WTC11 (cell line): ENCODE results near the gene HIPK3. TPM values are rescaled to one million over a fixed set of nuclear protein-coding genes. Genes with fewer than 3 reads are reported as not detected.
A peak's percentile ranks its signal among the peaks of the same experiment; 100 is the strongest.

Experiments
- ATAC-seq: fragments of 200-7000 bp; cut with Tn5 transposase; 2 replicates; pipeline ENCODE4 v1.10.0; 2021; ENCODE audit warnings: mild to moderate bottlenecking, moderate library complexity
- CTCF ChIA-PET: fragments of 300-600 bp; sonication (Branson Sonifier 250); formaldehyde crosslinking; loops from one replicate; lab custom pipeline; 2021; ENCODE audit warnings: antibody characterized with exemption; lab: Charles Lee
- POLR2A ChIA-PET: fragments of 350-600 bp; sonication (Branson Sonifier 250); formaldehyde crosslinking; loops from one replicate; lab custom pipeline; 2021; ENCODE audit warnings: antibody characterized with exemption; lab: Charles Lee
- DNase-seq: peaks from one replicate; pipeline ENCODE4 v3.0.0; 2021; ENCODE audit warnings: low spot score
- H3K27ac Mint-ChIP-seq: 2 replicates; pipeline ENCODE4 v1.8.0; 2021; ENCODE audit warnings: mixed read lengths
- H3K27me3 Mint-ChIP-seq: 2 replicates; pipeline ENCODE4 v1.8.0; 2021; ENCODE audit warnings: low read depth, mild to moderate bottlenecking, moderate library complexity, mixed read lengths
- H3K36me3 Mint-ChIP-seq: 2 replicates; pipeline ENCODE4 v1.8.0; 2021; ENCODE audit warnings: mixed read lengths
- H3K4me1 Mint-ChIP-seq: 2 replicates; pipeline ENCODE4 v1.8.0; 2022; ENCODE audit warnings: mixed read lengths
- H3K4me3 Mint-ChIP-seq: 2 replicates; pipeline ENCODE4 v1.8.0; 2021; ENCODE audit warnings: mild to moderate bottlenecking, moderate library complexity, mixed read lengths
- H3K9me3 Mint-ChIP-seq: 2 replicates; pipeline ENCODE4 v1.8.0; 2021; ENCODE audit warnings: mixed read lengths
- ATF2 ChIP-seq: sonication (generic); formaldehyde crosslinking; IDR thresholded peaks from 2 replicates; pipeline ENCODE4 v1.8.1; 2022; ENCODE audit warnings: low read depth, missing genetic modification reagents, borderline replicate concordance
- CTCF ChIP-seq: fragments of 200-600 bp; IDR thresholded peaks from 2 replicates; pipeline ENCODE4 v1.8.0; 2022; ENCODE audit warnings: antibody characterized with exemption
- FOXK1 ChIP-seq: sonication (generic); formaldehyde crosslinking; IDR thresholded peaks from 2 replicates; pipeline ENCODE4 v1.8.0; 2022; ENCODE audit warnings: mild to moderate bottlenecking, moderate library complexity, missing genetic modification reagents
- GABPB1 ChIP-seq: sonication (generic); formaldehyde crosslinking; IDR thresholded peaks from 2 replicates; pipeline ENCODE4 v1.8.1; 2023; ENCODE audit warnings: mild to moderate bottlenecking, missing genetic modification reagents
- JUN ChIP-seq: sonication (generic); formaldehyde crosslinking; IDR thresholded peaks from 2 replicates; pipeline ENCODE4 v1.8.0; 2023; ENCODE audit warnings: mild to moderate bottlenecking, missing genetic modification reagents
- NFYB ChIP-seq: sonication (generic); formaldehyde crosslinking; conservative IDR thresholded peaks from 2 replicates; pipeline ENCODE4 v1.8.0; 2022; ENCODE audit warnings: low read depth, missing genetic modification reagents
- NR3C1 ChIP-seq: sonication (generic); formaldehyde crosslinking; conservative IDR thresholded peaks from 2 replicates; pipeline ENCODE4 v1.8.1; 2023; ENCODE audit warnings: low read depth, mild to moderate bottlenecking, missing genetic modification reagents
- PRDM15 ChIP-seq: sonication (generic); formaldehyde crosslinking; IDR thresholded peaks from 2 replicates; pipeline ENCODE4 v1.8.0; 2022; ENCODE audit warnings: missing genetic modification reagents
- RORB ChIP-seq: fragments of 250-450 bp; sonication (Bioruptor Pico); IDR thresholded peaks from 2 replicates; pipeline ENCODE4 v1.9.0; 2021; ENCODE audit warnings: mild to moderate bottlenecking
- SMAD4 ChIP-seq: sonication (generic); formaldehyde crosslinking; IDR thresholded peaks from 2 replicates; pipeline ENCODE4 v1.8.0; 2022; ENCODE audit warnings: mild to moderate bottlenecking, missing genetic modification reagents
- SP1 ChIP-seq: sonication (generic); formaldehyde crosslinking; conservative IDR thresholded peaks from 2 replicates; pipeline ENCODE4 v1.8.1; 2022; ENCODE audit warnings: missing genetic modification reagents
- ZNF138 ChIP-seq: sonication (generic); formaldehyde crosslinking; conservative IDR thresholded peaks from 2 replicates; pipeline ENCODE4 v1.8.1; 2022; ENCODE audit warnings: mild to moderate bottlenecking, moderate library complexity, missing genetic modification reagents
- ZNF219 ChIP-seq: sonication (generic); formaldehyde crosslinking; IDR thresholded peaks from 2 replicates; pipeline ENCODE4 v1.8.0; 2023; ENCODE audit warnings: missing genetic modification reagents, mild to moderate bottlenecking, borderline replicate concordance
- ZNF232 ChIP-seq: sonication (generic); formaldehyde crosslinking; IDR thresholded peaks from 2 replicates; pipeline ENCODE4 v1.8.0; 2022; ENCODE audit warnings: mild to moderate bottlenecking, missing genetic modification reagents
- ZNF263 ChIP-seq: sonication (generic); formaldehyde crosslinking; IDR thresholded peaks from 2 replicates; pipeline ENCODE4 v1.8.1; 2022; ENCODE audit warnings: low read depth, mild to moderate bottlenecking, moderate library complexity, missing genetic modification reagents
- ZNF281 ChIP-seq: sonication (generic); formaldehyde crosslinking; IDR thresholded peaks from 2 replicates; pipeline ENCODE4 v1.8.0; 2023; ENCODE audit warnings: mild to moderate bottlenecking, missing genetic modification reagents
- ZNF423 ChIP-seq: fragments of 250-450 bp; sonication (Bioruptor Pico); IDR thresholded peaks from 2 replicates; pipeline ENCODE4 v2.1.2; 2022; ENCODE audit warnings: mild to moderate bottlenecking, moderate library complexity
- ZNF671 ChIP-seq: fragments of 250-450 bp; sonication (Bioruptor Pico); IDR thresholded peaks from 2 replicates; pipeline ENCODE4 v1.8.0; 2021; ENCODE audit warnings: mild to moderate bottlenecking
- total RNA-seq: library from RNA; stranded (reverse); gene quantifications from 3 replicates; pipeline ENCODE4 v1.2.3, GENCODE V29; 2021

HIPK3 gene
- total RNA-seq, 1 experiment from 2014 or later: 24.1 TPM

- POLR2A ChIA-PET: no interaction called here
- Mint-ChIP-seq H3K27me3 (no peaks in the 10 kb centered on the region), H3K4me3 (no peak overlapping the region), H3K9me3 (peaks cover 7% of the 10 kb centered on the region)
- ATAC-seq: no peak
- TF ChIP-seq CTCF (no peak), FOXK1 (CRISPR knock-in tag) (no peak), ZNF232 (no peak), PRDM15 (no peak), SMAD4 (CRISPR knock-in tag) (no peak), ZNF263 (CRISPR knock-in tag) (no peak), NFYB (CRISPR knock-in tag) (no peak), ZNF423 (CRISPR knock-in tag) (no peak), SP1 (no peak), RORB (no peak), ZNF219 (CRISPR knock-in tag) (no peak), JUN (CRISPR knock-in tag) (no peak), ZNF281 (CRISPR knock-in tag) (no peak), GABPB1 (no peak)
- TF ChIP-seq, all 79 proteins: peak for 0
- no peak for DNase-seq
- Mint-ChIP-seq H3K4me1 (no peaks in the 10 kb centered on the region), H3K27ac (no peak overlapping the region; the same call in 1 of the 2 replicates), H3K36me3 (peaks cover 16% of the 10 kb centered on the region)
- CTCF ChIA-PET: no interaction called here
Observed at GRCh38 chr11:33296695-33297094, 39.5 kb downstream of the HIPK3 start.

- no peak overlapping the region for H3K4me3 Mint-ChIP-seq
- POLR2A ChIA-PET: no interaction called here
- no peaks in the 10 kb centered on the region for H3K27me3 Mint-ChIP-seq
- TF ChIP-seq ZNF671 (no peak), ATF2 (CRISPR knock-in tag) (no peak), NR3C1 (CRISPR knock-in tag) (no peak), ZNF138 (CRISPR knock-in tag) (no peak)
- H3K27ac Mint-ChIP-seq: peak overlapping the region; percentile 85; the same call in 1 of the 2 replicates
- no peak for DNase-seq
- peaks cover 4% of the 10 kb centered on the region for H3K4me1 Mint-ChIP-seq
- H3K9me3 Mint-ChIP-seq: no peaks in the 10 kb centered on the region; the same call in 1 of the 2 replicates
- no peak for ATAC-seq
- H3K36me3 Mint-ChIP-seq: 0 out of 2 replicates have a peak, but pooled peaks cover 1% of the 10 kb centered on the region
- CTCF ChIA-PET: interaction anchor here (1.7 kb wide), 1 partner anchor 142 kb away, joined by 3 read pairs; the partner anchor contains the start of gene CSTF3
Observed at GRCh38 chr11:33303541-33303940, 46.4 kb downstream of the HIPK3 start.
